IPS DF 6.9 (cell line): ENCODE measurements around the gene ATP8B2.

Source experiments
- DNase-seq: peaks from one replicate; pipeline ENCODE4 v3.0.0-alpha.2; 2013; ENCODE audit warnings: low read depth, low spot score
- H3K27ac ChIP-seq: one replicate; pipeline ENCODE4 v1.5.1; 2013; ENCODE audit warnings: low read length, control low read depth
- H3K27me3 ChIP-seq: 2 replicates; pipeline ENCODE4 v1.6.1; 2013; ENCODE audit warnings: mild to moderate bottlenecking, low read length; ENCODE audit not compliant: control insufficient read depth, insufficient read depth
- H3K36me3 ChIP-seq: 2 replicates; pipeline ENCODE4 v1.6.1; 2013; ENCODE audit warnings: low read length; ENCODE audit not compliant: control insufficient read depth, insufficient read depth
- H3K4me1 ChIP-seq: 2 replicates; pipeline ENCODE4 v1.6.1; 2013; ENCODE audit warnings: low read length; ENCODE audit not compliant: control insufficient read depth, insufficient read depth
- H3K4me3 ChIP-seq: 2 replicates; pipeline ENCODE4 v1.5.1; 2013; ENCODE audit warnings: mild to moderate bottlenecking, low read length
- H3K9me3 ChIP-seq: 2 replicates; pipeline ENCODE4 v1.6.1; 2013; ENCODE audit warnings: low read length, inconsistent platforms; ENCODE audit not compliant: control insufficient read depth, insufficient read depth
- WGBS: extraction: QIAGEN DNeasy Blood & Tissue Kit; methylation state at CpG from one replicate; pipeline ENCODE4 v1.1.7; 2013; ENCODE audit warnings: mixed read lengths, missing lambda C conversion rate; ENCODE audit not compliant: insufficient read length, insufficient coverage; 5-methylcytosine and 5-hydroxymethylcytosine counted together

Gene ATP8B2

GRCh38 chr1:154348429-154349076 lies 23.2 kb downstream of the ATP8B2 start:
- no CpG with 5 or more reads among the region's 27 CpGs for WGBS
- Histone ChIP-seq H3K27ac (no peak overlapping the region), H3K4me3 (no peak overlapping the region), H3K9me3 (no peaks in the 10 kb centered on the region), H3K27me3 (no peaks in the 10 kb centered on the region), H3K4me1 (peaks cover 2% of the 10 kb centered on the region; the same call in 1 of the 2 replicates), H3K36me3 (peaks cover 34% of the 10 kb centered on the region)
- DNase-seq = no peak

DNA sequence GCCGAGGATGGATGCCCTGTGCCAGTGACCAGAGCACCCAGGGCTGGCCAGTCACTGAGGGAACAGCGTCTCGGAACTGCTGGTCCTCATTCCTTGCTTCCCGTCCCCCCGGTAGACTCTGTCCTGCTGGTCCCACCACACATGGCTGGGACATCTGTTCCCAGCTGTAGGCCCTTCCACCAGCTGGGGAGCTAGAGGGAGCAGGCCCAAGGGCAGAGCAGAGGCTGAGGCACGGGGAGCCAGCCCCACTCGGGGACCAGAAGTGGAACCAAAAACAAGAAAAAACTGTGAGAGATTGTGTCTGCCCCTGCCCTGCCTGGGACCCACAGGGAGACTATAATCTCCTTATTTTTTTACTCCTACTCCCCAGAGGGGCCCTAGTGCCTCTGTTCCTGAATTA lies 23.8 kb downstream of the ATP8B2 start:
- Histone ChIP-seq H3K36me3 (peaks cover 28% of the 10 kb centered on the region), H3K9me3 (no peaks in the 10 kb centered on the region), H3K4me3 (no peak overlapping the region), H3K27ac (no peak overlapping the region), H3K27me3 (no peaks in the 10 kb centered on the region), H3K4me1 (peaks cover 2% of the 10 kb centered on the region; the same call in 1 of the 2 replicates)
- no peak for DNase-seq
- no CpG with 5 or more reads among the region's 7 CpGs for WGBS

DNA sequence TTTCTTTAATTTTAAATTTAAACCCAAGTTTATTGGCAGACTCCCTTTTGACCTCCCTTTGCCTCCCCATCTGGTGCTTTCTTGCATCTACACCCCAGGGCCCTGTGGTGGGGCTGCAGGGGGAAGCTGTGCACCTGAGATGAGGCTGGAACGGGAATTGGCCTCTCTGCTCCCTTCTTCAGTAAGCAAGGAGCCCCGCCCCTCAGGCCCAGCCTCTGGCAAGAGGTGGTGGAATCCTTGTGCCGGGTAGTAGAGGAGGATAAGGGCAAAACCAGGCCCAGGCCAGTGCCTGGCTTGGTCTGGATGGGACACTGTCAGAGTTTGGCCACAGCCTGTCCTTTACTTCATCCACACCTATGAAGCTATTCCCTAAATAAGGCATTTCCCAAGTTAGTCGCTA lies 25.1 kb downstream of the ATP8B2 start:
- DNase-seq = no peak
- Histone ChIP-seq H3K4me1 (peaks cover 2% of the 10 kb centered on the region; the same call in 1 of the 2 replicates), H3K27me3 (no peaks in the 10 kb centered on the region), H3K9me3 (no peaks in the 10 kb centered on the region), H3K36me3 (peaks cover 20% of the 10 kb centered on the region), H3K4me3 (no peak overlapping the region), H3K27ac (no peak overlapping the region)
- WGBS = no CpG with 5 or more reads among the region's 4 CpGs

DNA sequence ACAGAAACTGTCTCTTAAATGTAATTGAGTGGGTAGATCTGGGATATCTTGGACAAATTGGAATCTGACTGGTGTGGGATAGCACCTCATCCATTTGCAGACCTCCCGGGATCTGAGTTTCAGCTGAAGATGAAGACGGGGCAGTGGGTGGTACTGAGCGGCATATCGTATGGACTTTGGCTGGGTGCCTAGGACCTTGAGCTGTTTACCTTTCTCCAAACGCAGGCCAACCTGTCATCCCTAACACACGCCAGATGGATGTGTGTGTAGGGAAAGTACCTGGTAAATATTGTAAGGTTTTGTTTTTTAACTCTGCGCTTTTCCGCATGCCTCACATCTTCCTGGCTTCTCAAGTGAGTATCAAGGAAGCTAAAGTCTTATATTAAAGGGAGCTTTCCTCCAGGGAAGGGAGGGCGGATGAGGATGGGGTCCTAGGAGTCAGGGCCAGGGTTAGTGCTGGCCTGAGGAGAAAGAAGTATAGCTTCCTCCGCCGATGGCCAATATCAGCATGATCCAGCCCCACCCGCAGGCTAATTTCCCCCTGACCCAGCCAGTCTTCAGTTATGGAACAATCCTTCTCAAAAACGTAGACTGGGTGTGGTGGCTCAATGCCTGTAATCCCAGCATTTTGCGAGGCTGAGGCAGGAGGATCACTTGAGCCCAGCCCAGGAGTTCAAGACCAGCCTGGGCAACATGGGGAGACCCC lies 26.2 kb downstream of the ATP8B2 start:
- H3K9me3 ChIP-seq = no peaks in the 10 kb centered on the region
- peaks cover 10% of the 10 kb centered on the region for H3K36me3 ChIP-seq
- WGBS = no CpG with 5 or more reads among the region's 14 CpGs
- no peak overlapping the region for H3K27ac ChIP-seq
- H3K4me3 ChIP-seq = no peak overlapping the region
- DNase-seq = no peak
- H3K4me1 ChIP-seq = peaks cover 2% of the 10 kb centered on the region; the same call in 1 of the 2 replicates
- H3K27me3 ChIP-seq = no peaks in the 10 kb centered on the region

- Histone ChIP-seq H3K9me3 (no peaks in the 10 kb centered on the region), H3K27ac (no peak overlapping the region), H3K36me3 (peaks cover 9% of the 10 kb centered on the region), H3K4me3 (peak overlapping the region; percentile 51; the same call in 1 of the 2 replicates), H3K27me3 (no peaks in the 10 kb centered on the region), H3K4me1 (peaks cover 2% of the 10 kb centered on the region; the same call in 1 of the 2 replicates)
- no CpG with 5 or more reads among the region's 9 CpGs for WGBS
- no peak for DNase-seq
These were observed 26.9 kb downstream of the ATP8B2 start for GRCh38 chr1:154352245-154352580.

GRCh38 chr1:154352581-154353459 lies 27.5 kb downstream of the ATP8B2 start:
- no peak for DNase-seq
- Histone ChIP-seq H3K27me3 (no peaks in the 10 kb centered on the region), H3K4me3 (peak overlapping the region; percentile 51), H3K9me3 (no peaks in the 10 kb centered on the region), H3K27ac (no peak overlapping the region), H3K4me1 (peaks cover 2% of the 10 kb centered on the region; the same call in 1 of the 2 replicates), H3K36me3 (peaks cover 9% of the 10 kb centered on the region)
- WGBS = no CpG with 5 or more reads among the region's 41 CpGs

DNA sequence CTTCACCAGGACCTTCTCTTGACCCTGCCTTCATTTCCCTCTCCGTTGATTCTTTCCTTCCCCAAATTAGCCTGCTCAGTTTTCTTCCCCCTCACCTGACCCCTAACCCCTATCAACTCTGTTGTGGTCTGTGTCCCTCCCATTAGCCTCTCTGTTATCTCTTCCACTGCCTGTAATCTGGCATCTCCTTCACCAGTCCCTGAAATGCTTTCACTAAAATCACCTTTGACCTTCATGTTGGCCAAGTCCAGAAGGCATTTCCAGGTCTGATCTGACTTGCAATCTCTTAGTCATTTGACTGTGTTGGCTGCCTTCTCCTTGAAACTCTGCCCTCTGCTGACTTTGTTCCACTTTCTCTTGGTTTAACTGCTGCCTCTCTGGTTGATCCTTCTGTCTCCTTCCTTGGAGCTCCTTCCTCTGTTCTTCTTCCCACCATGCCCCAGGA lies 28.2 kb downstream of the ATP8B2 start:
- DNase-seq = no peak
- Histone ChIP-seq H3K9me3 (no peaks in the 10 kb centered on the region), H3K4me3 (no peak overlapping the region; the same call in 1 of the 2 replicates), H3K36me3 (peaks cover 5% of the 10 kb centered on the region), H3K27ac (no peak overlapping the region), H3K27me3 (no peaks in the 10 kb centered on the region), H3K4me1 (peaks cover 2% of the 10 kb centered on the region; the same call in 1 of the 2 replicates)
- no CpG with 5 or more reads among the region's 1 CpG for WGBS

GRCh38 chr1:154353966-154354365 lies 28.6 kb downstream of the ATP8B2 start:
- WGBS = no CpG with 5 or more reads among the region's 5 CpGs
- no peaks in the 10 kb centered on the region for H3K27me3 ChIP-seq
- DNase-seq = no peak
- no peaks in the 10 kb centered on the region for H3K9me3 ChIP-seq
- no peak overlapping the region for H3K4me3 ChIP-seq
- H3K27ac ChIP-seq = no peak overlapping the region
- peaks cover 2% of the 10 kb centered on the region; the same call in 1 of the 2 replicates for H3K4me1 ChIP-seq
- H3K36me3 ChIP-seq = peaks cover under 1% of the 10 kb centered on the region; the same call in 1 of the 2 replicates

DNA sequence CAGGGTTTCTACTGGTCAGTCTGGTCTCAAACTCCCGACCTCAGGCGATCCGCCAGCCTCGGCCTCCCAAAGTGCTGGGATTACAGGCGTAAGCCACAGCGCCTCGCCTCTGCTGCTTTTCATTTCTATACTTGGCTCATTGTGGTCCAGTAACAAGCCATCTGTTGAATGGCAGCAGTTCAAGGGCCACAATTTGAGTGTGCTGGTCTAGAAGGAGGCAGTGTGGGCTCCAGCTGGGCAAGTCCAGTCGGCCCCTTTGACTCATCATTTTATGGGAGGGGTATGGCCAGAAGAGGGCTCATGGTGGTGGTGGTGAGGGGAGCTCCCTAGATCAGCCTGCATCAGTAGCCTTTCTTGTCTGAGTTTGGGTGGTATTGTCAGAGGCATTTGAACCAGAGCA lies 33.2 kb downstream of the ATP8B2 start:
- no peaks in the 10 kb centered on the region; the same call in 1 of the 2 replicates for H3K4me1 ChIP-seq
- no peaks in the 10 kb centered on the region for H3K27me3 ChIP-seq
- H3K36me3 ChIP-seq = no peaks in the 10 kb centered on the region
- no peak overlapping the region for H3K27ac ChIP-seq
- H3K4me3 ChIP-seq = no peak overlapping the region
- no peaks in the 10 kb centered on the region; the same call in 1 of the 2 replicates for H3K9me3 ChIP-seq
- no CpG with 5 or more reads among the region's 8 CpGs for WGBS
- DNase-seq = no peak

GRCh38 chr1:154360288-154360687 lies 35.0 kb downstream of the ATP8B2 start:
- no peak overlapping the region for H3K27ac ChIP-seq
- H3K27me3 ChIP-seq = no peaks in the 10 kb centered on the region
- H3K4me1 ChIP-seq = no peaks in the 10 kb centered on the region; the same call in 1 of the 2 replicates
- DNase-seq = no peak
- H3K4me3 ChIP-seq = no peak overlapping the region
- H3K36me3 ChIP-seq = no peaks in the 10 kb centered on the region
- no peaks in the 10 kb centered on the region; the same call in 1 of the 2 replicates for H3K9me3 ChIP-seq
